Breast epithelium (tissue), 4 donors: ENCODE data around the gene MRPL43. TPM values are rescaled to one million over a fixed set of nuclear protein-coding genes. Genes with fewer than 3 reads are reported as not detected.

Experiments used
- DNase-seq, 2 donors: peaks; one replicate each; pipeline ENCODE4 v3.0.0-alpha.2; 2019; ENCODE audit warnings: low spot score in 2 of 2
- H3K27ac ChIP-seq, 2 donors: fragments of 200-600 bp; sonication (generic) in 1 of 2; one replicate each; pipeline ENCODE4 v1.5.1; 2016 to 2019; ENCODE audit warnings: mild to moderate bottlenecking in 1 of 2
- H3K27me3 ChIP-seq, 2 donors: fragments of 200-600 bp; sonication (generic) in 1 of 2; one replicate each; pipeline versions ENCODE4 v1.5.1 to v1.6.0; 2017 to 2019; ENCODE audit warnings: control low read depth in 1 of 2, mild to moderate bottlenecking in 1 of 2
- H3K36me3 ChIP-seq: fragments of 200-600 bp; one replicate; pipeline ENCODE4 v1.5.1; 2019
- H3K4me1 ChIP-seq, 2 donors: fragments of 200-600 bp; sonication (generic); one replicate each; pipeline ENCODE4 v1.5.1; 2016 to 2019; ENCODE audit warnings: control low read depth in 1 of 2
- H3K4me3 ChIP-seq, 3 donors: fragments of 200-600 bp; sonication (generic); 1 replicate in 2 of 3; 2 replicates in 1 of 3; pipeline ENCODE4 v1.5.1; 2016 to 2019; ENCODE audit warnings: mild to moderate bottlenecking in 3 of 3, moderate library complexity in 2 of 3
- H3K9me3 ChIP-seq, 2 donors: fragments of 200-600 bp; sonication (generic) in 1 of 2; one replicate each; pipeline ENCODE4 v1.5.1; 2016 to 2019; ENCODE audit warnings: control low read depth in 1 of 2
- CTCF ChIP-seq, 3 donors: fragments of 450-650 bp; IDR thresholded peaks; one replicate each; pipeline ENCODE4 v1.5.1; 2016 to 2017; ENCODE audit warnings: antibody characterized with exemption in 3 of 3, mild to moderate bottlenecking in 3 of 3, moderate library complexity in 3 of 3
- POLR2A ChIP-seq: fragments of 450-650 bp; IDR thresholded peaks from one replicate; pipeline ENCODE4 v1.6.1; 2016; ENCODE audit warnings: antibody characterized with exemption, mild to moderate bottlenecking, moderate library complexity
- POLR2AphosphoS5 ChIP-seq, 3 donors: sonication (generic); formaldehyde crosslinking; IDR thresholded peaks; one replicate each; pipeline ENCODE4 v1.6.1; 2017; ENCODE audit warnings: antibody characterized with exemption in 3 of 3
- intact Hi-C: fragments of 100-400 bp; cut with DNase I; formaldehyde crosslinking; loops from one replicate; pipeline ENCODE4 v1.15.1; 2023; ENCODE audit warnings: low total_unique reads
- total RNA-seq, 3 donors: library from RNA; depleted of rRNA; stranded (reverse); fragments of >200 nt; gene quantifications; one replicate each; pipeline ENCODE4 v1.1.0, GENCODE V29; 2016

Gene MRPL43
- total RNA-seq, 3 donors from 2014 or later, result 75.4 to 104 (median 84.6) TPM

GRCh38 chr10:101000127-101000914, 13.0 kb upstream of the MRPL43 start:
- intact Hi-C loops, result no loop called here
- Histone ChIP-seq H3K27me3 (no peaks in the 10 kb centered on the region), H3K4me3 (peak overlapping the region; percentile 59 to 92 (median 80)), H3K9me3 (no peaks in the 10 kb centered on the region), H3K27ac (peak overlapping the region; percentile 97 to 100), H3K36me3 (no peaks in the 10 kb centered on the region), H3K4me1 (peaks cover 12 to 13% of the 10 kb centered on the region in 2 donors)
- TF ChIP-seq POLR2AphosphoS5 (IDR thresholded peaks at IDR 0.05), result no peak
- no peak for TF ChIP-seq CTCF (IDR thresholded peaks at IDR 0.05)
- TF ChIP-seq POLR2A, result no peak
- DNase-seq, result no peak

GRCh38 chr10:100999742-101000126, 12.4 kb upstream of the MRPL43 start, which contains the start of gene LZTS2:
Gene LZTS2, plus strand, starts transcription at chr10:100999808. Its CDS starts 2,731 bp downstream, at chr10:101002539.
- H3K27me3 ChIP-seq, result no peaks in the 10 kb centered on the region
- H3K4me1 ChIP-seq, result peaks cover 12 to 13% of the 10 kb centered on the region in 2 donors
- intact Hi-C loops, result no loop called here
- TF ChIP-seq POLR2A (no peak), POLR2AphosphoS5 (IDR thresholded peaks at IDR 0.05) (no peak), CTCF (IDR thresholded peaks at IDR 0.05) (no peak)
- H3K36me3 ChIP-seq, result no peaks in the 10 kb centered on the region
- peak within 1 kb of the TSS; percentile 97 to 100 for H3K27ac ChIP-seq
- peak within 1 kb of the TSS; percentile 59 to 92 (median 80) for H3K4me3 ChIP-seq
- DNase-seq, result peak in 1 of 2 donors; percentile 55
- H3K9me3 ChIP-seq, result no peaks in the 10 kb centered on the region

- Histone ChIP-seq H3K36me3 (no peaks in the 10 kb centered on the region), H3K4me3 (peak overlapping the region; percentile 59 to 92 (median 80)), H3K4me1 (peaks cover 12 to 13% of the 10 kb centered on the region in 2 donors), H3K9me3 (no peaks in the 10 kb centered on the region), H3K27me3 (no peaks in the 10 kb centered on the region), H3K27ac (peak overlapping the region; percentile 97 to 100)
- peak; percentile 62 to 86 for DNase-seq
- intact Hi-C loops, result no loop called here
- TF ChIP-seq POLR2AphosphoS5 (IDR thresholded peaks at IDR 0.05) (peak; percentile 69 to 85 (median 72)), CTCF (IDR thresholded peaks at IDR 0.05) (peak; percentile 96 to 97 (median 97)), POLR2A (peak; percentile 77)
These were observed 11.9 kb upstream of the MRPL43 start for GRCh38 chr10:100998991-100999741.

GRCh38 chr10:100998183-100998990, 11.1 kb upstream of the MRPL43 start:
- Histone ChIP-seq H3K4me1 (peaks cover 12 to 13% of the 10 kb centered on the region in 2 donors), H3K36me3 (no peaks in the 10 kb centered on the region), H3K4me3 (peak overlapping the region; percentile 59 to 92 (median 80)), H3K9me3 (no peaks in the 10 kb centered on the region), H3K27me3 (no peaks in the 10 kb centered on the region), H3K27ac (peak overlapping the region; percentile 97 to 100)
- peak; percentile 80 to 87 for DNase-seq
- TF ChIP-seq POLR2AphosphoS5 (IDR thresholded peaks at IDR 0.05) (no peak), CTCF (IDR thresholded peaks at IDR 0.05) (no peak), POLR2A (no peak)
- intact Hi-C loops, result no loop called here
